ENCODE results near the gene CADM1. TPM values are rescaled to one million over a fixed set of nuclear protein-coding genes. Genes with fewer than 3 reads are reported as not detected.

Gene CADM1
- total and polyA plus RNA-seq, 2 experiments from 2014 or later, result 16.5 to 18.0 TPM

- H3K36me3 Mint-ChIP-seq (ENCODE audit: low read depth), result peaks cover 3% of the 10 kb centered on the region; the same call in 1 of the 3 replicates
- H3K9me3 Mint-ChIP-seq, result no peaks in the 10 kb centered on the region
- Histone ChIP-seq H4K20me1 (replicated peaks; ENCODE audit: insufficient read depth) (no peaks in the 10 kb centered on the region), H2AFZ (no peak overlapping the region), H3F3A (replicated peaks; ENCODE audit: low read depth) (no peaks in the 10 kb centered on the region), H3K79me2 (replicated peaks; ENCODE audit: insufficient read depth) (no peaks in the 10 kb centered on the region), H3K27ac (ENCODE audit: low read depth) (no peak overlapping the region), H3K36me3 (ENCODE audit: insufficient read depth) (no peaks in the 10 kb centered on the region), H3K4me2 (no peak overlapping the region), H3K4me1 (ENCODE audit: insufficient read depth) (no peaks in the 10 kb centered on the region), H3K27me3 (ENCODE audit: insufficient read depth) (no peaks in the 10 kb centered on the region), H3K4me3 (no peak overlapping the region), H3K9me2 (ENCODE audit: insufficient read depth) (no peaks in the 10 kb centered on the region)
- peaks cover 3% of the 10 kb centered on the region for H3K27me3 Mint-ChIP-seq (ENCODE audit: insufficient read depth, low read depth, poor library complexity)
- ATAC-seq, result peak; percentile 40; the same call in 2 of the 3 replicates
- H3K4me3 Mint-ChIP-seq, result no peak overlapping the region
- H3K27ac Mint-ChIP-seq, result no peak overlapping the region
- TF ChIP-seq JUNB (IDR thresholded peaks at IDR 0.05; ENCODE audit: unreplicated experiment) (no peak), STAT1 (IDR thresholded peaks at IDR 0.05; ENCODE audit: unreplicated experiment) (no peak), REST (IDR thresholded peaks at IDR 0.05; ENCODE audit: unreplicated experiment) (no peak), CREB1 (CRISPR knock-in tag; IDR thresholded peaks at IDR 0.05; ENCODE audit: low read depth) (no peak), POLR2AphosphoS5 (IDR thresholded peaks at IDR 0.05; ENCODE audit: low read depth) (no peak), ZNF114 (CRISPR knock-in tag; IDR thresholded peaks at IDR 0.05) (no peak), ZNF462 (CRISPR knock-in tag; IDR thresholded peaks at IDR 0.05) (no peak), EZH2phosphoT487 (IDR thresholded peaks at IDR 0.05; ENCODE audit: unreplicated experiment) (no peak), ETS1 (IDR thresholded peaks at IDR 0.05) (no peak), EZH2 (IDR thresholded peaks at IDR 0.05; ENCODE audit: low read depth, unreplicated experiment) (no peak), ZNF331 (CRISPR knock-in tag; IDR thresholded peaks at IDR 0.05; ENCODE audit: low read depth) (no peak), NANOG (IDR thresholded peaks at IDR 0.05; ENCODE audit: borderline replicate concordance) (no peak), CTCF (conservative IDR thresholded peaks at IDR 0.05; ENCODE audit: low read depth in 2 of 2) (no peak)
- DNase-seq (ENCODE audit: low spot score), result peak; percentile 29
- peaks cover 19% of the 10 kb centered on the region; the same call in 2 of the 3 replicates for H3K4me1 Mint-ChIP-seq
Measured at GRCh38 chr11:115213007-115213406, 291.2 kb downstream of the CADM1 start.
